GM23338 (cell line): ENCODE data around the gene PKNOX2. TPM values are rescaled to one million over a fixed set of nuclear protein-coding genes. Genes with fewer than 3 reads are reported as not detected.

ENCODE experiments used
- ATAC-seq: fragments of 200-7000 bp; cut with Tn5 transposase; 3 replicates; pipeline ENCODE4 v1.9.1; 2020
- DNase-seq: peaks from one replicate; pipeline ENCODE4 v3.0.0-alpha.2; 2015; ENCODE audit warnings: low spot score
- H2AFZ ChIP-seq: fragments of 200-600 bp; sonication (generic); 2 replicates; pipeline ENCODE4 v1.8.0; 2016; ENCODE audit warnings: antibody characterized with exemption, mild to moderate bottlenecking, moderate library complexity
- H3F3A ChIP-seq: fragments of 200-600 bp; sonication (generic); replicated peaks from 2 replicates; pipeline ENCODE4 v1.8.0; 2017; ENCODE audit warnings: antibody characterized with exemption, mixed run types, low read depth
- H3K27ac ChIP-seq: fragments of 200-600 bp; sonication (generic); 2 replicates; pipeline ENCODE4 v1.6.1; 2016; ENCODE audit warnings: low read depth
- H3K27me3 ChIP-seq: fragments of 200-600 bp; sonication (generic); 2 replicates; pipeline ENCODE4 v1.8.0; 2016; ENCODE audit warnings: mild to moderate bottlenecking, mixed run types, moderate library complexity; ENCODE audit not compliant: insufficient read depth
- H3K36me3 ChIP-seq: fragments of 200-600 bp; sonication (generic); 2 replicates; pipeline ENCODE4 v1.8.0; 2016; ENCODE audit warnings: mild to moderate bottlenecking; ENCODE audit not compliant: insufficient read depth
- H3K4me1 ChIP-seq: fragments of 200-600 bp; sonication (generic); 2 replicates; pipeline ENCODE4 v1.8.0; 2016; ENCODE audit warnings: mild to moderate bottlenecking, moderate library complexity; ENCODE audit not compliant: insufficient read depth
- H3K4me2 ChIP-seq: fragments of 200-600 bp; sonication (generic); 2 replicates; pipeline ENCODE4 v1.7.1; 2017; ENCODE audit warnings: mixed run types
- H3K4me3 ChIP-seq: fragments of 200-600 bp; sonication (generic); 2 replicates; pipeline ENCODE4 v1.6.1; 2016; ENCODE audit warnings: mixed run types
- H3K79me2 ChIP-seq: fragments of 200-600 bp; sonication (generic); replicated peaks from 2 replicates; pipeline ENCODE4 v1.8.0; 2017; ENCODE audit warnings: mild to moderate bottlenecking; ENCODE audit not compliant: insufficient read depth
- H3K9me2 ChIP-seq: fragments of 200-600 bp; sonication (generic); 2 replicates; pipeline ENCODE4 v1.8.0; 2017; ENCODE audit not compliant: insufficient read depth
- H4K20me1 ChIP-seq: fragments of 200-600 bp; sonication (generic); replicated peaks from 2 replicates; pipeline ENCODE4 v1.8.0; 2017; ENCODE audit warnings: mild to moderate bottlenecking; ENCODE audit not compliant: insufficient read depth
- H3K27ac Mint-ChIP-seq: 2 replicates; pipeline ENCODE4 v1.8.0; 2020; ENCODE audit warnings: inconsistent platforms, mild to moderate bottlenecking, moderate library complexity, mixed read lengths
- H3K27me3 Mint-ChIP-seq: 3 replicates; pipeline ENCODE4 v1.8.0; 2022; ENCODE audit warnings: low read depth, mild to moderate bottlenecking, moderate library complexity, mixed read lengths, inconsistent platforms; ENCODE audit not compliant: insufficient read depth, poor library complexity
- H3K36me3 Mint-ChIP-seq: 3 replicates; pipeline ENCODE4 v1.8.0; 2021; ENCODE audit warnings: low read depth, mild to moderate bottlenecking, inconsistent platforms, moderate library complexity, mixed read lengths
- H3K4me1 Mint-ChIP-seq: 3 replicates; pipeline ENCODE4 v1.8.0; 2020; ENCODE audit warnings: mild to moderate bottlenecking, inconsistent platforms, mixed read lengths
- H3K4me3 Mint-ChIP-seq: 3 replicates; pipeline ENCODE4 v1.8.0; 2021; ENCODE audit warnings: moderate library complexity, mild to moderate bottlenecking, inconsistent platforms, mixed read lengths
- H3K9me3 Mint-ChIP-seq: 3 replicates; pipeline ENCODE4 v1.8.0; 2020; ENCODE audit warnings: moderate library complexity, mild to moderate bottlenecking, inconsistent platforms, mixed read lengths
- CTCF ChIP-seq, 2 experiments: fragments of 200-600 bp in 1 of 2; sonication (generic) in 1 of 2; conservative IDR thresholded peaks; 2 replicates each; pipeline versions ENCODE4 v1.5.1 to v1.6.1; 2016 to 2017; ENCODE audit warnings: antibody characterized with exemption in 2 of 2, low read depth in 2 of 2, mild to moderate bottlenecking in 2 of 2, moderate library complexity in 1 of 2
- ETS1 ChIP-seq: IDR thresholded peaks from 2 replicates; pipeline ENCODE4 v1.6.1; 2016; ENCODE audit warnings: antibody characterized with exemption
- EZH2 ChIP-seq: fragments of 200-600 bp; sonication (generic); IDR thresholded peaks from one replicate; pipeline ENCODE4 v1.8.0; 2017; ENCODE audit warnings: antibody characterized with exemption, mild to moderate bottlenecking, low read depth; ENCODE audit not compliant: unreplicated experiment
- EZH2phosphoT487 ChIP-seq: fragments of 200-600 bp; sonication (generic); IDR thresholded peaks from one replicate; pipeline ENCODE4 v1.8.1; 2018; ENCODE audit warnings: antibody characterized with exemption; ENCODE audit not compliant: unreplicated experiment
- JUNB ChIP-seq: IDR thresholded peaks from one replicate; pipeline ENCODE4 v1.6.1; 2016; ENCODE audit warnings: antibody characterized with exemption; ENCODE audit not compliant: unreplicated experiment
- POLR2AphosphoS5 ChIP-seq: IDR thresholded peaks from 2 replicates; pipeline ENCODE4 v1.6.1; 2016; ENCODE audit warnings: antibody characterized with exemption, low read depth
- REST ChIP-seq: IDR thresholded peaks from one replicate; pipeline ENCODE4 v1.6.1; 2018; ENCODE audit warnings: antibody characterized with exemption; ENCODE audit not compliant: unreplicated experiment
- STAT1 ChIP-seq: IDR thresholded peaks from one replicate; pipeline ENCODE4 v1.6.1; 2016; ENCODE audit warnings: antibody characterized with exemption; ENCODE audit not compliant: unreplicated experiment
- ZNF331 ChIP-seq: fragments of 250-450 bp; sonication (Bioruptor Pico); IDR thresholded peaks from 2 replicates; pipeline ENCODE4 v1.5.0; 2020; ENCODE audit warnings: low read depth, mild to moderate bottlenecking, moderate library complexity
- ZNF462 ChIP-seq: fragments of 250-450 bp; sonication (Bioruptor Pico); IDR thresholded peaks from 2 replicates; pipeline ENCODE4 v1.5.0; 2020; ENCODE audit warnings: mild to moderate bottlenecking, moderate library complexity
- polyA plus RNA-seq: library from polyadenylated mRNA; unstranded; fragments of >200 nt; fragmentation: Nextera tagmentation; extraction: Ambion mirVana; gene quantifications from 2 replicates; pipeline ENCODE4 v1.2.1, GENCODE V29; 2016
- total RNA-seq: library from RNA; depleted of rRNA; stranded (reverse); fragments of >200 nt; shearing (Covaris generic); gene quantifications from 2 replicates; pipeline ENCODE4 v1.2.3, GENCODE V29; 2014

Gene PKNOX2
- total and polyA plus RNA-seq, 2 experiments from 2014 or later: 0.42 to 0.83 TPM

GRCh38 chr11:125229916-125230315 lies 65.4 kb downstream of the PKNOX2 start:
- Histone ChIP-seq H3F3A (no peaks in the 10 kb centered on the region), H3K27me3 (no peaks in the 10 kb centered on the region), H3K4me2 (no peak overlapping the region), H4K20me1 (no peaks in the 10 kb centered on the region), H3K36me3 (no peaks in the 10 kb centered on the region), H3K4me3 (no peak overlapping the region), H3K9me2 (no peaks in the 10 kb centered on the region), H3K27ac (no peak overlapping the region), H3K4me1 (peaks cover 19% of the 10 kb centered on the region), H3K79me2 (no peaks in the 10 kb centered on the region), H2AFZ (no peak overlapping the region)
- DNase-seq (no peak), ATAC-seq (no peak)
- Mint-ChIP-seq H3K4me3 (no peak overlapping the region), H3K27ac (no peak overlapping the region), H3K36me3 (no peaks in the 10 kb centered on the region), H3K9me3 (no peaks in the 10 kb centered on the region), H3K27me3 (peaks cover 4% of the 10 kb centered on the region), H3K4me1 (peaks cover 45% of the 10 kb centered on the region)
- TF ChIP-seq EZH2: no peak
- TF ChIP-seq ZNF462 (CRISPR knock-in tag): no peak
- no peak for TF ChIP-seq JUNB
- no peak for TF ChIP-seq REST
- TF ChIP-seq ZNF331 (CRISPR knock-in tag): no peak
- no peak for TF ChIP-seq POLR2AphosphoS5
- TF ChIP-seq ETS1: no peak
- TF ChIP-seq STAT1: no peak
- no peak for TF ChIP-seq CTCF (conservative IDR thresholded peaks at IDR 0.05; ENCODE audit: low read depth in 2 of 2)
- TF ChIP-seq EZH2phosphoT487: no peak
